ENCODE data around the gene OGFOD3. TPM values are rescaled to one million over a fixed set of nuclear protein-coding genes. Genes with fewer than 3 reads are reported as not detected.

The OGFOD3 gene
- total RNA-seq, 1 experiment from 2014 or later: 38.7 TPM

Other genes with a start within 250 kb of the OGFOD3 start
- 8.9 and 14.6 TPM in 2 replicates for gene CCDC57, start 205.7 kb downstream of the OGFOD3 start, total RNA-seq (2014; rRNA removed; shearing (Covaris generic))
- gene SLC16A3, start 189.5 kb downstream of the OGFOD3 start, total RNA-seq (2014; rRNA removed; shearing (Covaris generic)): 65.3 and 66.7 TPM in 2 replicates
- gene CSNK1D, start 144.9 kb downstream of the OGFOD3 start, total RNA-seq (2014; rRNA removed; shearing (Covaris generic)): 19.9 and 20.9 TPM in 2 replicates
- not detected in 2 replicates for gene CD7, start 101.0 kb downstream of the OGFOD3 start, total RNA-seq (2014; rRNA removed; shearing (Covaris generic))
- 1.2 and 1.6 TPM in 2 replicates for gene SECTM1, start 84.8 kb downstream of the OGFOD3 start, total RNA-seq (2014; rRNA removed; shearing (Covaris generic))
- 0.22 TPM in 1 of 2 replicates, not detected in the other for gene TEX19, start 59.3 kb downstream of the OGFOD3 start, total RNA-seq (2014; rRNA removed; shearing (Covaris generic))
- gene UTS2R, start 46.8 kb downstream of the OGFOD3 start, total RNA-seq (2014; rRNA removed; shearing (Covaris generic)): not detected in 2 replicates
- 8.7 and 10.5 TPM in 2 replicates for gene HEXD, start 239 bp downstream of the OGFOD3 start, total RNA-seq (2014; rRNA removed; shearing (Covaris generic))
- 56.7 and 121 TPM in 2 replicates for gene CYBC1, start 32.2 kb upstream of the OGFOD3 start, total RNA-seq (2014; rRNA removed; shearing (Covaris generic))
- 55.7 and 59.0 TPM in 2 replicates for gene NARF, start 40.2 kb upstream of the OGFOD3 start, total RNA-seq (2014; rRNA removed; shearing (Covaris generic))
- gene FOXK2, start 101.1 kb upstream of the OGFOD3 start, total RNA-seq (2014; rRNA removed; shearing (Covaris generic)): 33.6 and 37.0 TPM in 2 replicates
- gene WDR45B, start 229.9 kb upstream of the OGFOD3 start, total RNA-seq (2014; rRNA removed; shearing (Covaris generic)): 90.3 and 96.0 TPM in 2 replicates